ENCODE results near the gene SNX15.
"Not testable (repeated sequence)": the region's sequence is repeated elsewhere in the genome, so short reads cannot be mapped to it uniquely, and the experiment has no call there.

SNX15 gene
- 2.6 reads per million, percentile 8 among the genes with 10 or more reads in this experiment for total RNA-seq

GRCh38 chr11:65027213-65028067 is at the start of gene SNX15:
Gene SNX15 (plus strand): TSS chr11:65027439. CDS start chr11:65027538, 99 bp downstream.
- peak; percentile 89 for DNase-seq

GRCh38 chr11:64983339-64983738 is 43.9 kb upstream of the SNX15 start:
- DNase-seq, result not testable (repeated sequence)

GRCh38 chr11:64987998-64988854 is 39.0 kb upstream of the SNX15 start:
- DNase-seq, result no peak

- no peak for DNase-seq
These were observed 37.8 kb upstream of the SNX15 start for GRCh38 chr11:64989416-64989815.

- no peak for DNase-seq
These were observed 36.9 kb upstream of the SNX15 start for GRCh38 chr11:64990222-64990923.

- DNase-seq, result no peak
These were observed 32.9 kb upstream of the SNX15 start for GRCh38 chr11:64994318-64994717.

GRCh38 chr11:64996327-64996709 is 30.9 kb upstream of the SNX15 start:
- DNase-seq, result no peak

GRCh38 chr11:64996710-64997380 is 30.4 kb upstream of the SNX15 start, which contains the start of gene BATF2:
Gene BATF2 (minus strand): TSS chr11:64996971. CDS start chr11:64996914, 57 bp downstream.
- DNase-seq, result no peak

- DNase-seq, result no peak
These were observed 29.1 kb upstream of the SNX15 start for GRCh38 chr11:64998141-64998540.

- no peak for DNase-seq
These were observed 28.4 kb upstream of the SNX15 start for GRCh38 chr11:64998690-64999431.

GRCh38 chr11:64999478-64999877 is 27.8 kb upstream of the SNX15 start:
- no peak for DNase-seq

- no peak for DNase-seq
These were observed 24.5 kb upstream of the SNX15 start for GRCh38 chr11:65002706-65003105.

GRCh38 chr11:65003282-65003681 is 24.0 kb upstream of the SNX15 start:
- DNase-seq, result no peak

- DNase-seq, result not testable (repeated sequence)
These were observed 23.3 kb upstream of the SNX15 start for GRCh38 chr11:65003968-65004367.

- DNase-seq, result no peak
These were observed 19.2 kb upstream of the SNX15 start for GRCh38 chr11:65008016-65008415.

GRCh38 chr11:65008873-65009272 is 18.4 kb upstream of the SNX15 start:
- no peak for DNase-seq

- peak; percentile 85 for DNase-seq
These were observed 13.9 kb upstream of the SNX15 start for GRCh38 chr11:65013130-65013887.

GRCh38 chr11:65013888-65014725 is 13.1 kb upstream of the SNX15 start, which contains the start of gene ARL2:
Gene ARL2 (plus strand): TSS chr11:65014160. CDS start chr11:65014208, 48 bp downstream.
- DNase-seq, result peak; percentile 80

- no peak for DNase-seq
These were observed 12.5 kb upstream of the SNX15 start for GRCh38 chr11:65014726-65015227.

All from effector CD4-positive, alpha-beta T cell (primary cell).